Uterus (tissue), 4 donors: ENCODE data around the gene NXPH2. TPM values are rescaled to one million over a fixed set of nuclear protein-coding genes. Genes with fewer than 3 reads are reported as not detected.

Source experiments
- DNase-seq, 2 donors: peaks; one replicate each; pipeline ENCODE4 v3.0.0-alpha.2; 2019 to 2020
- H3K27ac ChIP-seq, 2 donors: fragments of 200-600 bp; sonication (generic); 1 replicate in 1 of 2; 2 replicates in 1 of 2; pipeline ENCODE4 v1.5.1; 2016 to 2018
- H3K27me3 ChIP-seq, 2 donors: fragments of 200-600 bp; sonication (generic); one replicate each; pipeline ENCODE4 v1.5.1; 2018 to 2019; ENCODE audit warnings: control low read depth in 1 of 2
- H3K36me3 ChIP-seq, 2 donors: fragments of 200-600 bp; sonication (generic); one replicate each; pipeline ENCODE4 v1.5.1; 2019; ENCODE audit warnings: control low read depth in 1 of 2
- H3K4me1 ChIP-seq, 2 donors: fragments of 200-600 bp; sonication (generic); one replicate each; pipeline ENCODE4 v1.5.1; 2018 to 2019; ENCODE audit warnings: control low read depth in 1 of 2
- H3K4me3 ChIP-seq, 2 donors: fragments of 200-600 bp; sonication (generic); 1 replicate in 1 of 2; 2 replicates in 1 of 2; pipeline ENCODE4 v1.5.1; 2018 to 2019; ENCODE audit warnings: mild to moderate bottlenecking in 1 of 2
- H3K9me3 ChIP-seq, 2 donors: fragments of 200-600 bp; sonication (generic); one replicate each; pipeline ENCODE4 v1.5.1; 2019; ENCODE audit warnings: control low read depth in 1 of 2
- POLR2A ChIP-seq, 2 donors: fragments of 450-650 bp; IDR thresholded peaks; one replicate each; pipeline ENCODE4 v1.6.1; 2016; ENCODE audit warnings: antibody characterized with exemption in 2 of 2, mild to moderate bottlenecking in 1 of 2, moderate library complexity in 1 of 2
- intact Hi-C: fragments of 100-400 bp; cut with DNase I; formaldehyde crosslinking; loops from one replicate; pipeline ENCODE4 v1.15.1; 2023; ENCODE audit warnings: low total_unique reads
- total RNA-seq, 4 donors: library from RNA; depleted of rRNA in 3 of 4; stranded (reverse); fragments of >200 nt in 3 of 4; gene quantifications; one replicate each; pipeline versions ENCODE4 v1.1.0 to v1.2.4, GENCODE V29; 2014 to 2023
- TF ChIP-seq, protein P1 (sequence below), 4 experiments: fragments of 200-600 bp in 2 of 4; fragments of 450-650 bp in 2 of 4; sonication (generic) in 2 of 4; IDR thresholded peaks; one replicate each; pipeline ENCODE4 v1.5.1; 2016 to 2019; ENCODE audit warnings: antibody characterized with exemption in 4 of 4, mild to moderate bottlenecking in 2 of 4, moderate library complexity in 1 of 4
- donor health status: DM: yes; HTN: yes; CAD: no.

NXPH2 gene
- total RNA-seq, 4 donors from 2014 or later = 1.2 TPM; not detected in 3

DNA sequence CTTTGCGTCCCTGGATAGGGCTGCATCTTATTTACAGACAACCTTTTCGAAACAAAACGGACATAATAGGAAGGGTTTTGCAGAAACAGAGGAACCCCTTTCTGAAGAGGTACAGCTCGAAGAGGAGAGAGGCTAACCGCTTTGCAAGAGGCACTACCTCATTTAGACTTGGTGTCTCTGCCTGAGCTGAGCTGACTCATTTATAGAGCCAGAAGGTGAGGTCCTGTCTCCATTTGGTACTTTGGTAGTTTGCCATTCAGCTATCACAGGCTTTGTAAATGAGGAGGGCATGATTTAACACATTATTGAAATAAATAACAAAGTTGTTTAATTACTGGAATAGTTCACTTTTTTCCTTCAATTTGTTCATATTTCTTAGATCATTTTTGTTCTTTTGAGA is 2.2 kb upstream of the NXPH2 start:
- H3K9me3 ChIP-seq = no peaks in the 10 kb centered on the region
- no peak overlapping the region for H3K27ac ChIP-seq
- H3K27me3 ChIP-seq = peaks cover 0 to 21% of the 10 kb centered on the region in 2 donors
- H3K4me3 ChIP-seq = no peak overlapping the region
- no peaks in the 10 kb centered on the region for H3K36me3 ChIP-seq
- DNase-seq = no peak
- no peaks in the 10 kb centered on the region for H3K4me1 ChIP-seq
- intact Hi-C loops = no loop called here
- TF ChIP-seq, protein P1, sequence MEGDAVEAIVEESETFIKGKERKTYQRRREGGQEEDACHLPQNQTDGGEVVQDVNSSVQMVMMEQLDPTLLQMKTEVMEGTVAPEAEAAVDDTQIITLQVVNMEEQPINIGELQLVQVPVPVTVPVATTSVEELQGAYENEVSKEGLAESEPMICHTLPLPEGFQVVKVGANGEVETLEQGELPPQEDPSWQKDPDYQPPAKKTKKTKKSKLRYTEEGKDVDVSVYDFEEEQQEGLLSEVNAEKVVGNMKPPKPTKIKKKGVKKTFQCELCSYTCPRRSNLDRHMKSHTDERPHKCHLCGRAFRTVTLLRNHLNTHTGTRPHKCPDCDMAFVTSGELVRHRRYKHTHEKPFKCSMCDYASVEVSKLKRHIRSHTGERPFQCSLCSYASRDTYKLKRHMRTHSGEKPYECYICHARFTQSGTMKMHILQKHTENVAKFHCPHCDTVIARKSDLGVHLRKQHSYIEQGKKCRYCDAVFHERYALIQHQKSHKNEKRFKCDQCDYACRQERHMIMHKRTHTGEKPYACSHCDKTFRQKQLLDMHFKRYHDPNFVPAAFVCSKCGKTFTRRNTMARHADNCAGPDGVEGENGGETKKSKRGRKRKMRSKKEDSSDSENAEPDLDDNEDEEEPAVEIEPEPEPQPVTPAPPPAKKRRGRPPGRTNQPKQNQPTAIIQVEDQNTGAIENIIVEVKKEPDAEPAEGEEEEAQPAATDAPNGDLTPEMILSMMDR (IDR thresholded peaks at IDR 0.05) = no peak
- no peak for TF ChIP-seq POLR2A (IDR thresholded peaks at IDR 0.05)

DNA sequence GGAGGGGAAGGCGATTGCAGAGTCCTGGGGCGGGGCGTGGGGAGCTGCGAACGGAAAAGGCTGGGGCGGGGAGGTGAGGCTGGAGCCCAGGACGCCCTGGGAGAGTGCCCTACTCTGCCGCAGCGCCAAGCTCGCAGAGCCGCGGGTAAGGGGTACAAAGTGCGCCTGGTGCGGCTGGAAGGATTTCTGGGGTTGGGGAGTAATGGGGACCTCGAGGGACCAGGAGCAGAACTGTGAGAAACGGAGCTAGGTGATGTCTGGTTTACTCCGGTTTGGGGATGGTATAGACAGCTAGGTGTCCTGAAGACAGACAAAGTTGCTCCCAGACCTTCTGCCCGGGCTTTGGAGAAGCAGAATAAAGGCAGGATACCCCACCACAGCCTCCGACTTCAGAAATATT is 718 bp upstream of the NXPH2 start:
- H3K27ac ChIP-seq = no peak overlapping the region
- intact Hi-C loops = no loop called here
- H3K4me3 ChIP-seq = no peak overlapping the region
- H3K27me3 ChIP-seq = peaks cover 0 to 34% of the 10 kb centered on the region in 2 donors
- no peaks in the 10 kb centered on the region for H3K9me3 ChIP-seq
- no peaks in the 10 kb centered on the region for H3K4me1 ChIP-seq
- no peaks in the 10 kb centered on the region for H3K36me3 ChIP-seq
- TF ChIP-seq POLR2A (IDR thresholded peaks at IDR 0.05) = no peak
- TF ChIP-seq, protein P1 (IDR thresholded peaks at IDR 0.05) = no peak
- no peak for DNase-seq

DNA sequence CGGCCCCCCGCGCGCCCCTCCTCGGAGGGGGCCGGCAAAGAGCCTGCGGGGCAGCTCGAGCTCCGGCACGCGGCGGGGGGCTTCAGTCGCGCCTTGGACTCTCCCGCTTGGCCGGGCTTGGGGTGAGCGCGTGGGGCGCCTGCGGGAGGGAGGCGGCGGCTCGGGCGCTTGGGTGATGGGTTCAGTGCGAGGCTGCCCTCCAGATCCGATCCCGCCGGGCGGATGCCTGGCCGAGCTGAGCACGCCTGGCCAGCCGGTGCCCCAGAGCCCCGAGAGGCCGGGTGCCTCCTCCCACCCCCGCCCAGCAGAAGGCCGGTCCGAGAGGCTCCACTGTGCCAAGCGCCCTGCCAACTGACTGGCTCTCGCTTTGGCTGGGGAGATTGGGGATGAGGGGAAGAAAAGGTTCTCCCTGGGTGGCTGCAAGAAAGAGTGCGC is 273 bp upstream of the NXPH2 start:
- TF ChIP-seq POLR2A (IDR thresholded peaks at IDR 0.05) = no peak
- TF ChIP-seq, protein P1 (IDR thresholded peaks at IDR 0.05) = no peak
- Histone ChIP-seq H3K4me3 (peak overlapping the region in 1 of 2 donors; percentile 29), H3K36me3 (no peaks in the 10 kb centered on the region), H3K27me3 (peaks cover 0 to 34% of the 10 kb centered on the region in 2 donors), H3K9me3 (no peaks in the 10 kb centered on the region), H3K27ac (no peak overlapping the region), H3K4me1 (no peaks in the 10 kb centered on the region)
- DNase-seq = no peak
- intact Hi-C loops = no loop called here

DNA sequence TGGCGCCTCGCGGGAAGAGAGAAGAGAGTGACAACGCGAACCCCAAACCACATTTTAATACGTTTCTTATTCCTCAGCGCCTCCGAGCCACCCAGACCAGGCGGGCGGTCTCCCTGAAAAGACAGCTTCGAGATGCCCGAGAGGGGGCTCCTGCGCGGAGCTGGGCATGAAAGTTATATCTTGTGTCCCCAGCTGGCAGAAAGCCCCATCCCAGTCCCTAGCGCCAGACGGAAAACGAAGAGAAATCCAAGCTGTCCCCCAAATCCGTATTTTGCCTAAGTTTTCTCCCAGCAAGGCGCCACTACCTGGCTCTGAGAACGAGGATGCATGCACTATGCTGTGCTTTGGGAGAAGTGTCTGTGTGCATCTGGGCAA is 797 bp downstream of the NXPH2 start:
- Histone ChIP-seq H3K36me3 (no peaks in the 10 kb centered on the region), H3K4me1 (no peaks in the 10 kb centered on the region), H3K4me3 (peak overlapping the region in 1 of 2 donors; percentile 29), H3K9me3 (no peaks in the 10 kb centered on the region), H3K27ac (no peak overlapping the region), H3K27me3 (peaks cover 0 to 34% of the 10 kb centered on the region in 2 donors)
- intact Hi-C loops = no loop called here
- no peak for DNase-seq
- no peak for TF ChIP-seq POLR2A (IDR thresholded peaks at IDR 0.05)
- TF ChIP-seq, protein P1 (IDR thresholded peaks at IDR 0.05) = no peak

DNA sequence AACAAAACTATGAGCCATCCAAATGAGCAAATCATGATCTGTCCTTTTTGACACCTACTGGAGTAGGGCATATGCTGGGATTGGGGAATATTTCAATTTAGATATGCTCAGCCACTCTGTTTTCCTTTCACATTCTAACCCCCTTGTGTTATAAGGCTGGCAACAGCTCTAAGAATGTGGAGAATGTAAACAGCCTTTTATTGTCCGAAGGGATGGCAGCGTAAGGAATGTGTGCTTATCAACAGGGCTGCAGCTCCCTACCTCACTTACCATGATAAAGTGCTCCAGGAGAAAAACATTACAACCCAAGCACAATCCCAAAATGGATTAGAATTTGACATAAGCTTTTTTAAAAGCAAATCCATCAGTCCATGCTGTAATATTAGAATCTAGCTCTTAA is 2.2 kb downstream of the NXPH2 start:
- peaks cover 0 to 34% of the 10 kb centered on the region in 2 donors for H3K27me3 ChIP-seq
- H3K36me3 ChIP-seq = no peaks in the 10 kb centered on the region
- intact Hi-C loops = no loop called here
- no peak for DNase-seq
- H3K4me1 ChIP-seq = no peaks in the 10 kb centered on the region
- TF ChIP-seq, protein P1 (IDR thresholded peaks at IDR 0.05) = no peak
- TF ChIP-seq POLR2A (IDR thresholded peaks at IDR 0.05) = no peak
- H3K9me3 ChIP-seq = no peaks in the 10 kb centered on the region
- no peak overlapping the region for H3K27ac ChIP-seq
- no peak overlapping the region for H3K4me3 ChIP-seq
